A673 (cell line): ENCODE measurements around the gene ZFP92. TPM values are rescaled to one million over a fixed set of nuclear protein-coding genes. Genes with fewer than 3 reads are reported as not detected.

Experiments used
- BruUV-seq: library from RNA; stranded (reverse); fragments of 400-500 nt; replicated peaks from 2 replicates; lab custom pipeline; 2021; lab: Mats Ljungman, UMichigan
- CTCF ChIA-PET: fragments of 300-600 bp; sonication (Branson Sonifier 250); formaldehyde crosslinking; loops from one replicate; lab custom pipeline; 2022; ENCODE audit warnings: antibody characterized with exemption; lab: Charles Lee
- POLR2A ChIA-PET: fragments of 300-600 bp; sonication (Branson Sonifier 250); formaldehyde crosslinking; loops from one replicate; lab custom pipeline; 2022; ENCODE audit warnings: antibody characterized with exemption; ENCODE audit not compliant: low non-redundant PET; lab: Charles Lee
- DNase-seq: peaks from one replicate; pipeline ENCODE4 v3.0.0-alpha.2; 2015; ENCODE audit warnings: low spot score
- H3K27ac ChIP-seq: fragments of 200-600 bp; sonication (generic); 2 replicates; pipeline ENCODE4 v1.5.1; 2016; ENCODE audit warnings: mixed run types, low read depth, mild to moderate bottlenecking, mixed read lengths, antibody characterized with exemption, low read length; ENCODE audit not compliant: poor library complexity, severe bottlenecking
- H3K27me3 ChIP-seq: fragments of 200-600 bp; sonication (generic); replicated peaks from 2 replicates; pipeline ENCODE4 v1.6.1; 2017; ENCODE audit warnings: mixed run types, low read depth, mild to moderate bottlenecking, mixed read lengths, antibody characterized with exemption, low read length; ENCODE audit not compliant: insufficient read depth, poor library complexity
- H3K36me3 ChIP-seq: fragments of 200-600 bp; sonication (generic); 2 replicates; pipeline ENCODE4 v1.6.1; 2016; ENCODE audit warnings: mixed run types, mild to moderate bottlenecking, mixed read lengths, antibody characterized with exemption, low read length; ENCODE audit not compliant: insufficient read depth, poor library complexity, severe bottlenecking
- H3K4me1 ChIP-seq: fragments of 200-600 bp; sonication (generic); 2 replicates; pipeline ENCODE4 v1.6.1; 2017; ENCODE audit warnings: mixed run types, mild to moderate bottlenecking, mixed read lengths, antibody characterized with exemption, low read length; ENCODE audit not compliant: insufficient read depth, poor library complexity, severe bottlenecking
- H3K4me3 ChIP-seq: fragments of 200-600 bp; sonication (generic); 2 replicates; pipeline ENCODE4 v1.5.1; 2016; ENCODE audit warnings: low read depth, mixed run types, mild to moderate bottlenecking, mixed read lengths, low read length; ENCODE audit not compliant: poor library complexity, severe bottlenecking
- H3K9me3 ChIP-seq: fragments of 200-600 bp; sonication (generic); 2 replicates; pipeline ENCODE4 v1.6.1; 2016; ENCODE audit warnings: mixed run types, low read depth, mild to moderate bottlenecking, mixed read lengths, antibody characterized with exemption, low read length; ENCODE audit not compliant: poor library complexity, severe bottlenecking
- EZH2 ChIP-seq: fragments of 200-600 bp; sonication (generic); IDR thresholded peaks from 2 replicates; pipeline ENCODE4 v1.6.1; 2017; ENCODE audit warnings: borderline replicate concordance, low read depth, mild to moderate bottlenecking, mixed read lengths, antibody characterized with exemption, low read length; ENCODE audit not compliant: poor library complexity, severe bottlenecking
- intact Hi-C: fragments of 100-400 bp; cut with micrococcal nuclease; formaldehyde crosslinking; loops from one replicate; pipeline ENCODE4 v1.10.0; 2022; ENCODE audit not compliant: unreplicated experiment
- total RNA-seq: library from RNA; stranded (reverse); gene quantifications from 2 replicates; pipeline ENCODE4 v1.2.3, GENCODE V29; 2021
- TF ChIP-seq, protein P1 (sequence below): fragments of 300-800, 200-600 bp; sonication (generic); conservative IDR thresholded peaks from 2 replicates; pipeline ENCODE4 v1.5.1; 2017; ENCODE audit warnings: low read depth, mild to moderate bottlenecking, antibody characterized with exemption, low read length, moderate library complexity, mixed read lengths

Gene ZFP92
- total RNA-seq, 1 experiment from 2014 or later = 0.41 TPM

DNA sequence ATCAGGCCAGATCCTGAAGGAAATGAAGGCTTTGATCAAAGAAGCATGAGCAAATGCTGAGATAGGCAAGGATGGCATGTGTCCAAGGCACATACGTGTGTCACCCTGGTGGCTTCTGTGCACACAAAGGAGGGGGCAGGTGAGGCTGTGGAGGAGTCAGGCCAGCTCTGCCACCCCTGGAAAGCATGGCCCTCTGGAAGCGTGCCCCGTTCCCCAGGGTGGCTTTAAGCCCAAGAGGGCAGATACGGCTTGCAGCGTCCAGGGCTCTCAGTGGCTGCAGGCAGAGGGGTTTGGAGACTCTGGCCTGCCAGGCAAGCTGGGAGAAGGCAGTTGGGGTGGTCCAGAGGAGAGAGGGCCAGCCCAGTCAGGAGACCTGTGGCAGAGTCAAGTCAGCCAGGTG lies 35.7 kb upstream of the ZFP92 start:
- DNase-seq = no peak
- intact Hi-C loops = no loop called here
- H3K9me3 ChIP-seq = no peaks in the 10 kb centered on the region
- no peaks in the 10 kb centered on the region for H3K36me3 ChIP-seq
- no peaks in the 10 kb centered on the region for H3K4me1 ChIP-seq
- no peak overlapping the region for H3K27ac ChIP-seq
- TF ChIP-seq, protein P1, sequence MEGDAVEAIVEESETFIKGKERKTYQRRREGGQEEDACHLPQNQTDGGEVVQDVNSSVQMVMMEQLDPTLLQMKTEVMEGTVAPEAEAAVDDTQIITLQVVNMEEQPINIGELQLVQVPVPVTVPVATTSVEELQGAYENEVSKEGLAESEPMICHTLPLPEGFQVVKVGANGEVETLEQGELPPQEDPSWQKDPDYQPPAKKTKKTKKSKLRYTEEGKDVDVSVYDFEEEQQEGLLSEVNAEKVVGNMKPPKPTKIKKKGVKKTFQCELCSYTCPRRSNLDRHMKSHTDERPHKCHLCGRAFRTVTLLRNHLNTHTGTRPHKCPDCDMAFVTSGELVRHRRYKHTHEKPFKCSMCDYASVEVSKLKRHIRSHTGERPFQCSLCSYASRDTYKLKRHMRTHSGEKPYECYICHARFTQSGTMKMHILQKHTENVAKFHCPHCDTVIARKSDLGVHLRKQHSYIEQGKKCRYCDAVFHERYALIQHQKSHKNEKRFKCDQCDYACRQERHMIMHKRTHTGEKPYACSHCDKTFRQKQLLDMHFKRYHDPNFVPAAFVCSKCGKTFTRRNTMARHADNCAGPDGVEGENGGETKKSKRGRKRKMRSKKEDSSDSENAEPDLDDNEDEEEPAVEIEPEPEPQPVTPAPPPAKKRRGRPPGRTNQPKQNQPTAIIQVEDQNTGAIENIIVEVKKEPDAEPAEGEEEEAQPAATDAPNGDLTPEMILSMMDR = no peak
- TF ChIP-seq EZH2 = no peak
- no peak overlapping the region for H3K4me3 ChIP-seq
- H3K27me3 ChIP-seq = no peaks in the 10 kb centered on the region
- ChIA-PET POLR2A (no interaction called here), CTCF (no interaction called here)
- BruUV-seq = no TSS peak

DNA sequence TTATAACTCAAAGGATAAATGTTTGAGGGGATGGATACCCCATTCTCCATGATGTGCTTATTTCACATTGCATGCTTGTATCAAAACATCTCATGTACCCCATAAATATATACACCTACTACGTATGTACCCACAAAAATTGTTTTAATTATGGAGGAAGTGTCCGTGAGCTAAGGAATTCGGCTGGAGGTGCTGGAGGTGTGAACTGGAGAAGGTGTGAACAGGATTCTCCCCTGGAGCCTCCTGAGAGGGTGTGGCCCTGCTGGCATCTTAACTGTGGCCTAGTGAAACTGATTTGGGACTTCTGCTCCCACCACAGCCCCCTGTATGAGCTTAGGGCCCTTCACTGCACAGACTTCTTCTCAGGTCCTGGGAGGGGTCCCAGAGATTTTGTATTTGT lies 33.5 kb upstream of the ZFP92 start:
- Histone ChIP-seq H3K4me1 (no peaks in the 10 kb centered on the region), H3K27ac (no peak overlapping the region), H3K4me3 (no peak overlapping the region), H3K9me3 (no peaks in the 10 kb centered on the region), H3K27me3 (no peaks in the 10 kb centered on the region), H3K36me3 (no peaks in the 10 kb centered on the region)
- DNase-seq = no peak
- BruUV-seq = no TSS peak
- CTCF ChIA-PET = no interaction called here
- intact Hi-C loops = no loop called here
- POLR2A ChIA-PET = no interaction called here
- TF ChIP-seq EZH2 = no peak
- TF ChIP-seq, protein P1 = no peak

DNA sequence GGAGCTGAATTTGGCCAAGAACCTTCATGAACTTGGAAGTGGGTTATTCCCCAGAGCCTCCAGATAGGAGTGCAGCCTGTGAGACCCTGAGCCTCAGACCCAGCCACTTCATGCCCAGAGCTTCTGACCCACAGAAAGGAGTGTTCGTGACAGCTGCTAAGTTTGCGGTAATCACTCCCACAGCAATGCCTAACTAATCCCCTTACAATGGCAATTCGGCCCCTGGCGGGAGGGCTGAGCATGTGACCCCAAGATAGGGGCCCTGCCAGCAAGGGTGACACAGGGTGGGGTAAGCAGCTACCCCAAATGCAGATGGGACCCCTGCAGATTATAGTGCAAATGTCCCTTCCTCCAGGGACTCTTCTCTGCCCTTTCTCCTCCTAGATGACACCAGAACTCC lies 32.7 kb upstream of the ZFP92 start:
- no peak overlapping the region for H3K4me3 ChIP-seq
- no peaks in the 10 kb centered on the region for H3K27me3 ChIP-seq
- BruUV-seq = no TSS peak
- H3K36me3 ChIP-seq = no peaks in the 10 kb centered on the region
- no peak for DNase-seq
- H3K27ac ChIP-seq = no peak overlapping the region
- CTCF ChIA-PET = no interaction called here
- TF ChIP-seq, protein P1 = no peak
- no peak for TF ChIP-seq EZH2
- no peaks in the 10 kb centered on the region for H3K4me1 ChIP-seq
- intact Hi-C loops = no loop called here
- POLR2A ChIA-PET = no interaction called here
- H3K9me3 ChIP-seq = no peaks in the 10 kb centered on the region
